Endothelial cell (in vitro differentiated cells): ENCODE data around the gene SYT17. TPM values are rescaled to one million over a fixed set of nuclear protein-coding genes. Genes with fewer than 3 reads are reported as not detected.

Experiments
- DNase-seq: peaks from one replicate; pipeline ENCODE4 v3.0.0; 2021; ENCODE audit warnings: low spot score
- H3K27ac Mint-ChIP-seq: one replicate; pipeline ENCODE4 v1.8.0; 2021; ENCODE audit warnings: mixed read lengths, inconsistent platforms; ENCODE audit not compliant: unreplicated experiment
- H3K27me3 Mint-ChIP-seq: one replicate; pipeline ENCODE4 v1.8.0; 2021; ENCODE audit warnings: mild to moderate bottlenecking, moderate library complexity, mixed read lengths, inconsistent platforms; ENCODE audit not compliant: unreplicated experiment
- H3K36me3 Mint-ChIP-seq: one replicate; pipeline ENCODE4 v1.8.0; 2021; ENCODE audit warnings: mild to moderate bottlenecking, low read depth, mixed read lengths, inconsistent platforms; ENCODE audit not compliant: unreplicated experiment
- H3K4me1 Mint-ChIP-seq: one replicate; pipeline ENCODE4 v1.8.0; 2021; ENCODE audit warnings: mild to moderate bottlenecking, mixed read lengths, inconsistent platforms; ENCODE audit not compliant: unreplicated experiment
- H3K4me3 Mint-ChIP-seq: one replicate; pipeline ENCODE4 v1.8.0; 2021; ENCODE audit warnings: mild to moderate bottlenecking, mixed read lengths, inconsistent platforms; ENCODE audit not compliant: unreplicated experiment
- H3K9me3 Mint-ChIP-seq: one replicate; pipeline ENCODE4 v1.8.0; 2021; ENCODE audit warnings: mixed read lengths, inconsistent platforms; ENCODE audit not compliant: unreplicated experiment
- CTCF ChIP-seq: fragments of 200-600 bp; sonication (generic); IDR thresholded peaks from one replicate; pipeline ENCODE4 v1.5.0; 2021; ENCODE audit warnings: antibody characterized with exemption; ENCODE audit not compliant: unreplicated experiment
- total RNA-seq: library from RNA; stranded (reverse); fragmentation: NEBNext Ultra II Directional; extraction: Animal tissue kit (Norgen Biotek cat#: 25700); gene quantifications from one replicate; pipeline ENCODE4 v1.2.1, GENCODE V29; 2021; ENCODE audit not compliant: unreplicated experiment

Gene SYT17
- total RNA-seq, 1 donor from 2014 or later, result 16.4 TPM

GRCh38 chr16:19175492-19176262, 7.6 kb downstream of the SYT17 start:
- no peak for TF ChIP-seq CTCF
- Mint-ChIP-seq H3K27ac (no peak overlapping the region), H3K9me3 (no peaks in the 10 kb centered on the region), H3K4me3 (no peak overlapping the region), H3K4me1 (no peaks in the 10 kb centered on the region), H3K27me3 (peaks cover 3% of the 10 kb centered on the region), H3K36me3 (peaks cover 14% of the 10 kb centered on the region)
- DNase-seq, result no peak

DNA sequence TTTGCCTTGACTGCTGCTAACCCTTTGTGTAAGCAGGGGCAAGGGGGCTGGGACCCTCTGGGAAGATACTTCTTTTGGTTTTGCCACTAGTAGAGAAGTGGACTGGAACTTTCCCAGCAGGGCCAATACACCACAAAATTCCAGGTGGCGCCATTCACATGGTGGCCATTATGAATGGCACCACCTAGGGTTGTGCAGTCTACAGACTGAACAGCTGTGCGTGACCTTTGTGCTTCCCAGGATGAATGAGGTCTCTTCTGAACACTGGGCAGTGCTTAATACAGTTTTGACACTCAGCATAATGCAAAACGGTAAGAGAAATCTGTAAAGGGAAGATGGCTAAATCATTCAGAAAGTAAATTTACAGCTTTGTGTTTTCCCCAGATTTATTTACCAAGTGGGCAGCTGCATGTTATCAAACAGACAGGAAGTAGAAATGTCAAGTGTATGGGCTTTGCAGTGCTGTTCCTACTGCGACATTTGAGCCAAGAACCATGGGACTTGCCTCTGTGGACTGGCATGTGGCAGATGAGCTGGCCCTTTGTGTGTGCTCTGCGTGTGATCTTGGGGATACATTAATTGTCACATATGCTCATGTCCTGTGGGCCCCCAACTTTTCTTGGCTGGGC, 9.2 kb downstream of the SYT17 start:
- Mint-ChIP-seq H3K9me3 (no peaks in the 10 kb centered on the region), H3K27ac (no peak overlapping the region), H3K27me3 (peaks cover 3% of the 10 kb centered on the region), H3K4me1 (no peaks in the 10 kb centered on the region), H3K36me3 (peaks cover 17% of the 10 kb centered on the region), H3K4me3 (no peak overlapping the region)
- no peak for DNase-seq
- no peak for TF ChIP-seq CTCF

DNA sequence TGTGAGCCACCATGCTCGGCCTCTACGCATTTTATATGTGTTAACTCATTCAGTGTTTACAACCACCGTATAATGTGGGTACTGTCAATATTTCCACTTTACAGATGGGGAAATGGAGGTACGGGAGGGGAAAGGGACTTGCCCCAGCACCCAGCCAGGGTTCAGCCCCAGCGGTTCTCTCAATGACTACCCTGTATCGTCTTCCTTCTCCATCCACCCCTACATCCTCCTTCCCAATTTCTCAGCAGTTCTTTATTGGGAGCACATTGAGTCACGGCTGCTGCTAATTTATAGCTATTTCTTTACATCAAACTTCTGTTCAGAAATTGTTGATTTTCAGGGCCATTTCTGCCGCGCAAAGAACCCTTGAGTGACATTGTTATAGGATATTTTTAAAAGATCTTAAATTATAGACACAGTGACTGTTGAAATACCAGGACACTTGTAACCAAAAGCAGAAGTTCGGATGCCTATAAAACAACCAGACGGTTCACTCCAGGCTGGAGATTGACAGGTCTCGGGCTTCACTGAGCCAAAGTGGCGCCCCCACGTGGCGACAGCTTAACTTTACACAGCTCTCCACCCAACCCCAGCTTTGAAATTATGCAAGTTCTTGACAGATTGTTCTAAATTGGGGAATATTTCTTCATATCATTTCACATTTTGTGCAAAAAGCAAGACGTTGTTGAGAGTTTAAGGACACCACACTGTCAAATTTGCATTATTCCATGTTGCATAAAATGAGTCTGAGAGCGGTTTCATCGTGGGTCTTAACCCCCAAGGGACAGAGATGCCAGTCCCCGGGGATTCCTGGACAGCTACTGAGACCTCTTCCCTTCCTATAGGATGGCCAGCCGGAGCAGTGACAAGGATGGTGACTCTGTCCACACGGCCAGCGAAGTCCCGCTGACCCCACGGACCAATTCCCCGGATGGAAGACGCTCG, 11.8 kb downstream of the SYT17 start:
- peaks cover 4% of the 10 kb centered on the region for H3K4me1 Mint-ChIP-seq
- TF ChIP-seq CTCF, result peak; percentile 86
- no peaks in the 10 kb centered on the region for H3K9me3 Mint-ChIP-seq
- no peak overlapping the region for H3K27ac Mint-ChIP-seq
- no peaks in the 10 kb centered on the region for H3K27me3 Mint-ChIP-seq
- H3K36me3 Mint-ChIP-seq, result peaks cover 23% of the 10 kb centered on the region
- no peak overlapping the region for H3K4me3 Mint-ChIP-seq
- peak; percentile 74 for DNase-seq

- peaks cover 4% of the 10 kb centered on the region for H3K4me1 Mint-ChIP-seq
- no peak overlapping the region for H3K27ac Mint-ChIP-seq
- no peak for TF ChIP-seq CTCF
- DNase-seq, result no peak
- H3K4me3 Mint-ChIP-seq, result no peak overlapping the region
- no peaks in the 10 kb centered on the region for H3K9me3 Mint-ChIP-seq
- H3K27me3 Mint-ChIP-seq, result no peaks in the 10 kb centered on the region
- H3K36me3 Mint-ChIP-seq, result peaks cover 23% of the 10 kb centered on the region
Measured at GRCh38 chr16:19180741-19181140, 12.7 kb downstream of the SYT17 start.
